K562 (cell line): Measurements from ENCODE around the gene DNPEP. TPM values are rescaled to one million over a fixed set of nuclear protein-coding genes. Genes with fewer than 3 reads are reported as not detected.

Experiments used
- CC2D1A ChIP-seq: fragments of 450-650 bp; IDR thresholded peaks from 2 replicates; pipeline ENCODE4 v1.6.1; 2017; ENCODE audit warnings: mild to moderate bottlenecking
- ELF1 ChIP-seq: fragments of 200-800 bp; sonication (Bioruptor generic); IDR thresholded peaks from 2 replicates; pipeline ENCODE4 v1.6.1; 2016; ENCODE audit warnings: missing genetic modification characterization, missing compliant biosample characterization
- KAT2B ChIP-seq: IDR thresholded peaks from one replicate; pipeline ENCODE4 v1.6.1; 2012; ENCODE audit warnings: low read depth, mild to moderate bottlenecking, control low read depth, inconsistent platforms, low read length, moderate library complexity
- LARP7 ChIP-seq: fragments of 450-650 bp; IDR thresholded peaks from 2 replicates; pipeline ENCODE4 v1.6.1; 2016
- LEF1 ChIP-seq: fragments of 450-650 bp; IDR thresholded peaks from 2 replicates; pipeline ENCODE4 v1.6.1; 2016; ENCODE audit warnings: mild to moderate bottlenecking
- NCOA1 ChIP-seq: fragments of 450-650 bp; IDR thresholded peaks from 2 replicates; pipeline ENCODE4 v1.6.1; 2016; ENCODE audit warnings: low read depth
- NCOA2 ChIP-seq, 2 experiments: fragments of 450-650 bp; IDR thresholded peaks; 2 replicates each; pipeline ENCODE4 v1.6.1; 2018; ENCODE audit warnings: mild to moderate bottlenecking in 2 of 2, moderate library complexity in 1 of 2; ENCODE audit not compliant: partially characterized antibody in 2 of 2
- PCBP1 ChIP-seq: fragments of 200-400 bp; formaldehyde crosslinking; IDR thresholded peaks from 2 replicates; pipeline ENCODE4 v1.6.1; 2018; ENCODE audit warnings: mild to moderate bottlenecking, low read depth, low read length; ENCODE audit not compliant: poor library complexity, severe bottlenecking
- SMARCE1 ChIP-seq: fragments of 450-650 bp; IDR thresholded peaks from 2 replicates; pipeline ENCODE4 v1.7.1; 2016; ENCODE audit warnings: mild to moderate bottlenecking
- SRSF3 ChIP-seq: fragments of 200-400 bp; formaldehyde crosslinking; IDR thresholded peaks from 2 replicates; pipeline ENCODE4 v1.6.1; 2016; ENCODE audit warnings: mild to moderate bottlenecking, low read length, moderate library complexity; ENCODE audit not compliant: insufficient read depth
- TAF1 ChIP-seq: IDR thresholded peaks from 2 replicates; pipeline ENCODE4 v1.6.1; 2011; ENCODE audit warnings: mild to moderate bottlenecking, low read length, moderate library complexity; ENCODE audit not compliant: insufficient read depth, control insufficient read depth, severe bottlenecking; ENCODE audit errors: extremely low read depth
- TBL1XR1 ChIP-seq, 2 experiments: IDR thresholded peaks; 2 replicates each; pipeline ENCODE4 v1.6.1; 2012; ENCODE audit warnings: improper control_type of control experiment in 2 of 2, low read length in 2 of 2, mild to moderate bottlenecking in 1 of 2
- TEAD2 ChIP-seq: fragments of 450-650 bp; IDR thresholded peaks from 2 replicates; pipeline ENCODE4 v1.6.1; 2016; ENCODE audit warnings: missing genetic modification characterization, control low read depth, missing compliant biosample characterization
- TFE3 ChIP-seq: fragments of 450-650 bp; formaldehyde crosslinking; IDR thresholded peaks from 2 replicates; pipeline ENCODE4 v1.4.0; 2020; ENCODE audit warnings: mild to moderate bottlenecking, mixed read lengths
- ZBED1 ChIP-seq: IDR thresholded peaks from 2 replicates; pipeline ENCODE4 v1.6.1; 2014
- ZMIZ1 ChIP-seq, 2 experiments: fragments of 150-350 bp in 1 of 2; IDR thresholded peaks; 2 replicates each; pipeline ENCODE4 v1.6.1; 2012 to 2016; ENCODE audit warnings: low read depth in 2 of 2, low read length in 2 of 2, mild to moderate bottlenecking in 1 of 2, moderate library complexity in 1 of 2
- ZNF253 ChIP-seq: fragments of 250-450 bp; sonication (Bioruptor Pico); conservative IDR thresholded peaks from 2 replicates; pipeline ENCODE4 v1.6.1; 2021; ENCODE audit warnings: mild to moderate bottlenecking
- ZNF398 ChIP-seq: fragments of 250-450 bp; sonication (Bioruptor Pico); IDR thresholded peaks from 2 replicates; pipeline ENCODE4 v1.8.0; 2021; ENCODE audit warnings: moderate library complexity, mild to moderate bottlenecking, inconsistent platforms
- ZNF444 ChIP-seq: fragments of 250-450 bp; sonication (Bioruptor Pico); IDR thresholded peaks from 2 replicates; pipeline ENCODE4 v1.4.0; 2020; ENCODE audit warnings: mild to moderate bottlenecking, moderate library complexity
- ZNF561 ChIP-seq: fragments of 450-650 bp; formaldehyde crosslinking; conservative IDR thresholded peaks from 2 replicates; pipeline ENCODE4 v1.4.0; 2020; ENCODE audit warnings: mild to moderate bottlenecking, moderate library complexity
- ZNF584 ChIP-seq: fragments of 200-800 bp; sonication (Bioruptor generic); IDR thresholded peaks from 2 replicates; pipeline ENCODE4 v1.6.1; 2016; ENCODE audit warnings: low read depth, mild to moderate bottlenecking, missing genetic modification characterization, missing compliant biosample characterization
- ZNF699 ChIP-seq: fragments of 250-450 bp; sonication (Bioruptor Pico); IDR thresholded peaks from 2 replicates; pipeline ENCODE4 v1.8.0; 2021; ENCODE audit warnings: mild to moderate bottlenecking, moderate library complexity; ENCODE audit not compliant: insufficient replicate concordance
- ZNF764 ChIP-seq: fragments of 250-450 bp; sonication (Bioruptor Pico); IDR thresholded peaks from 2 replicates; pipeline ENCODE4 v1.4.0; 2020; ENCODE audit warnings: low read depth, mild to moderate bottlenecking, moderate library complexity
- polyA plus RNA-seq, 8 experiments: library from polyadenylated mRNA; depleted of rRNA in 4 of 8; stranded (reverse) in 5 of 8; unstranded in 3 of 8; fragments of >200 nt; fragmentation: Nextera tagmentation in 2 of 8; fragmentation: Illumina TruSeq in 1 of 8; extraction: Ambion mirVana in 2 of 8; extraction: Trizol in 1 of 8; gene quantifications; 2 replicates each; pipeline versions ENCODE4 v1.2.1 to v1.2.3, GENCODE V29; 2011 to 2014; ENCODE audit warnings: inconsistent platforms in 1 of 8, missing spikeins in 1 of 8
- total RNA-seq, 7 experiments: library from RNA; depleted of rRNA in 6 of 7; stranded (reverse); fragments of >200 nt in 6 of 7; fragmentation: Illumina TruSeq in 2 of 7; extraction: Trizol in 2 of 7; gene quantifications; 2 replicates each; pipeline versions ENCODE4 v1.2.1 to v1.2.3, GENCODE V29; 2011 to 2021; ENCODE audit warnings: low replicate concordance in 1 of 7

Gene DNPEP
- total and polyA plus RNA-seq, 9 of the 15 experiments (the other 6 are each of a cell fraction or from before 2014, with no cell fraction given), result 34.6 to 71.4 (median 45.5) TPM

- TF ChIP-seq ZMIZ1 (IDR thresholded peaks at IDR 0.05; ENCODE audit: low read depth in 2 of 2, low read length in 2 of 2), result no peak
- TF ChIP-seq ZBED1, result no peak
- TF ChIP-seq PCBP1, result no peak
- no peak for TF ChIP-seq NCOA1
- TF ChIP-seq SRSF3, result no peak
- no peak; the same call in 1 of the 2 replicates for TF ChIP-seq TFE3
- TF ChIP-seq TEAD2, result no peak
- no peak for TF ChIP-seq ZNF253 (CRISPR knock-in tag)
- no peak for TF ChIP-seq NCOA2 (IDR thresholded peaks at IDR 0.05; ENCODE audit: partially characterized antibody in 2 of 2)
- no peak for TF ChIP-seq ZNF398 (CRISPR knock-in tag)
- TF ChIP-seq SMARCE1, result peak; percentile 50; the same call in 1 of the 2 replicates
- no peak for TF ChIP-seq LEF1
- no peak for TF ChIP-seq TAF1
- TF ChIP-seq ZNF444 (CRISPR knock-in tag), result no peak
- TF ChIP-seq KAT2B, result no peak
- no peak for TF ChIP-seq TBL1XR1 (IDR thresholded peaks at IDR 0.05; ENCODE audit: low read length in 2 of 2)
- TF ChIP-seq LARP7, result no peak
- no peak for TF ChIP-seq ZNF584 (CRISPR knock-in tag)
- no peak for TF ChIP-seq ELF1 (tag)
- no peak for TF ChIP-seq ZNF561 (CRISPR knock-in tag)
- no peak for TF ChIP-seq ZNF764 (CRISPR knock-in tag)
- TF ChIP-seq ZNF699, result no peak
- no peak for TF ChIP-seq CC2D1A
These were observed at the start of gene DNPEP (continued) for GRCh38 chr2:219387306-219388120.
